Muscle of back (tissue), 11 donors: ENCODE results near the gene SLC6A19. TPM values are rescaled to one million over a fixed set of nuclear protein-coding genes. Genes with fewer than 3 reads are reported as not detected.

ENCODE experiments used
- DNase-seq, 3 donors: peaks; one replicate each; pipeline versions ENCODE4 v3.0.0 to v3.0.0-alpha.2; 2013
- polyA plus RNA-seq, 10 donors: library from polyadenylated mRNA; unstranded; fragments of 120-200 nt; gene quantifications; one replicate each; pipeline ENCODE4 v1.2.1, GENCODE V29; 2013; ENCODE audit not compliant: insufficient read length in 10 of 10

SLC6A19 gene
- polyA plus RNA-seq, 10 donors, result 0.03 to 0.17 (median 0.10) TPM; not detected in 6

- DNase-seq, result no peak
Observed at GRCh38 chr5:1165864-1166263, 35.5 kb upstream of the SLC6A19 start.

GRCh38 chr5:1166370-1166769, 35.0 kb upstream of the SLC6A19 start:
- no peak for DNase-seq

- DNase-seq, result no peak
Observed at GRCh38 chr5:1167361-1167727, 34.1 kb upstream of the SLC6A19 start.

GRCh38 chr5:1167728-1168709, 33.4 kb upstream of the SLC6A19 start:
- DNase-seq, result peak; percentile 62 to 89 (median 79)

GRCh38 chr5:1168796-1169195, 32.6 kb upstream of the SLC6A19 start:
- no peak for DNase-seq

GRCh38 chr5:1169211-1170115, 31.9 kb upstream of the SLC6A19 start:
- DNase-seq, result no peak

GRCh38 chr5:1171340-1171941, 30.0 kb upstream of the SLC6A19 start:
- DNase-seq, result peak in 1 of 3 donors; percentile 7

- DNase-seq, result no peak
Observed at GRCh38 chr5:1172007-1172581, 29.3 kb upstream of the SLC6A19 start.

GRCh38 chr5:1172670-1173404, 28.6 kb upstream of the SLC6A19 start:
- DNase-seq, result no peak

GRCh38 chr5:1173485-1174070, 27.8 kb upstream of the SLC6A19 start:
- DNase-seq, result no peak

GRCh38 chr5:1174122-1174936, 27.1 kb upstream of the SLC6A19 start:
- DNase-seq, result peak; percentile 52 to 74 (median 55)

- no peak for DNase-seq
Observed at GRCh38 chr5:1175015-1175414, 26.4 kb upstream of the SLC6A19 start.

- DNase-seq, result no peak
Observed at GRCh38 chr5:1175801-1176472, 25.5 kb upstream of the SLC6A19 start.

- DNase-seq, result no peak
Observed at GRCh38 chr5:1176473-1177391, 24.7 kb upstream of the SLC6A19 start.

GRCh38 chr5:1177826-1178528, 23.4 kb upstream of the SLC6A19 start:
- no peak for DNase-seq

GRCh38 chr5:1178529-1179382, 22.6 kb upstream of the SLC6A19 start:
- no peak for DNase-seq
